ENCODE results near the gene ZNF267. TPM values are rescaled to one million over a fixed set of nuclear protein-coding genes. Genes with fewer than 3 reads are reported as not detected.

Gene ZNF267
- total and polyA plus RNA-seq, 2 of the 13 experiments (the other 11 are each of a cell fraction or from before 2014, with no cell fraction given) = 3.0 to 30.0 TPM

- in situ Hi-C loops (cut with HindIII; ENCODE audit: extremely low pct_ligation_motif_present, low pct_unique_long_range_greater_than_20kb) = loop anchor here (10.0 kb wide), 2 partner anchors 422 to 882 kb away; partner anchors contain the start of gene ARMC5
- DNase-seq (ENCODE audit: low spot score) = peak; percentile 87
- TF ChIP-seq NR2C2 (CRISPR knock-in tag; IDR thresholded peaks at IDR 0.05; ENCODE audit: borderline replicate concordance) = 0 out of 2 replicates have a peak, but pooled peaks have one; percentile 23
- no peak for TF ChIP-seq ZNF567 (CRISPR knock-in tag; IDR thresholded peaks at IDR 0.05; ENCODE audit: borderline replicate concordance)
- TF ChIP-seq, protein P1, sequence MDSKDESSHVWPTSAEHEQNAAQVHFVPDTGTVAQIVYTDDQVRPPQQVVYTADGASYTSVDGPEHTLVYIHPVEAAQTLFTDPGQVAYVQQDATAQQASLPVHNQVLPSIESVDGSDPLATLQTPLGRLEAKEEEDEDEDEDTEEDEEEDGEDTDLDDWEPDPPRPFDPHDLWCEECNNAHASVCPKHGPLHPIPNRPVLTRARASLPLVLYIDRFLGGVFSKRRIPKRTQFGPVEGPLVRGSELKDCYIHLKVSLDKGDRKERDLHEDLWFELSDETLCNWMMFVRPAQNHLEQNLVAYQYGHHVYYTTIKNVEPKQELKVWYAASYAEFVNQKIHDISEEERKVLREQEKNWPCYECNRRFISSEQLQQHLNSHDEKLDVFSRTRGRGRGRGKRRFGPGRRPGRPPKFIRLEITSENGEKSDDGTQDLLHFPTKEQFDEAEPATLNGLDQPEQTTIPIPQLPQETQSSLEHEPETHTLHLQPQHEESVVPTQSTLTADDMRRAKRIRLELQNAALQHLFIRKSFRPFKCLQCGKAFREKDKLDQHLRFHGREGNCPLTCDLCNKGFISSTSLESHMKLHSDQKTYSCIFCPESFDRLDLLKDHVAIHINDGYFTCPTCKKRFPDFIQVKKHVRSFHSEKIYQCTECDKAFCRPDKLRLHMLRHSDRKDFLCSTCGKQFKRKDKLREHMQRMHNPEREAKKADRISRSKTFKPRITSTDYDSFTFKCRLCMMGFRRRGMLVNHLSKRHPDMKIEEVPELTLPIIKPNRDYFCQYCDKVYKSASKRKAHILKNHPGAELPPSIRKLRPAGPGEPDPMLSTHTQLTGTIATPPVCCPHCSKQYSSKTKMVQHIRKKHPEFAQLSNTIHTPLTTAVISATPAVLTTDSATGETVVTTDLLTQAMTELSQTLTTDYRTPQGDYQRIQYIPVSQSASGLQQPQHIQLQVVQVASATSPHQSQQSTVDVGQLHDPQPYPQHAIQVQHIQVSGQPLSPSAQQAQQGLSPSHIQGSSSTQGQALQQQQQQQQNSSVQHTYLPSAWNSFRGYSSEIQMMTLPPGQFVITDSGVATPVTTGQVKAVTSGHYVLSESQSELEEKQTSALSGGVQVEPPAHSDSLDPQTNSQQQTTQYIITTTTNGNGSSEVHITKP (CRISPR knock-in tag; IDR thresholded peaks at IDR 0.05; ENCODE audit: low read depth) = peak; percentile 41; the same call in 1 of the 2 replicates
- TF ChIP-seq, protein P2, sequence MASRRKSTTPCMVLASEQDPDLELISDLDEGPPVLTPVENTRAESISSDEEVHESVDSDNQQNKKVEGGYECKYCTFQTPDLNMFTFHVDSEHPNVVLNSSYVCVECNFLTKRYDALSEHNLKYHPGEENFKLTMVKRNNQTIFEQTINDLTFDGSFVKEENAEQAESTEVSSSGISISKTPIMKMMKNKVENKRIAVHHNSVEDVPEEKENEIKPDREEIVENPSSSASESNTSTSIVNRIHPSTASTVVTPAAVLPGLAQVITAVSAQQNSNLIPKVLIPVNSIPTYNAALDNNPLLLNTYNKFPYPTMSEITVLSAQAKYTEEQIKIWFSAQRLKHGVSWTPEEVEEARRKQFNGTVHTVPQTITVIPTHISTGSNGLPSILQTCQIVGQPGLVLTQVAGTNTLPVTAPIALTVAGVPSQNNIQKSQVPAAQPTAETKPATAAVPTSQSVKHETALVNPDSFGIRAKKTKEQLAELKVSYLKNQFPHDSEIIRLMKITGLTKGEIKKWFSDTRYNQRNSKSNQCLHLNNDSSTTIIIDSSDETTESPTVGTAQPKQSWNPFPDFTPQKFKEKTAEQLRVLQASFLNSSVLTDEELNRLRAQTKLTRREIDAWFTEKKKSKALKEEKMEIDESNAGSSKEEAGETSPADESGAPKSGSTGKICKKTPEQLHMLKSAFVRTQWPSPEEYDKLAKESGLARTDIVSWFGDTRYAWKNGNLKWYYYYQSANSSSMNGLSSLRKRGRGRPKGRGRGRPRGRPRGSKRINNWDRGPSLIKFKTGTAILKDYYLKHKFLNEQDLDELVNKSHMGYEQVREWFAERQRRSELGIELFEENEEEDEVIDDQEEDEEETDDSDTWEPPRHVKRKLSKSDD (CRISPR knock-in tag; IDR thresholded peaks at IDR 0.05; ENCODE audit: low read depth) = no peak
- peak; percentile 64; the same call in 1 of the 2 replicates for TF ChIP-seq PHF21A (CRISPR knock-in tag; IDR thresholded peaks at IDR 0.05)
- TF ChIP-seq, protein P3, sequence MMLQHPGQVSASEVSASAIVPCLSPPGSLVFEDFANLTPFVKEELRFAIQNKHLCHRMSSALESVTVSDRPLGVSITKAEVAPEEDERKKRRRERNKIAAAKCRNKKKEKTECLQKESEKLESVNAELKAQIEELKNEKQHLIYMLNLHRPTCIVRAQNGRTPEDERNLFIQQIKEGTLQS (CRISPR knock-in tag; IDR thresholded peaks at IDR 0.05) = peak; percentile 70
- peak; percentile 86; the same call in 1 of the 2 replicates for TF ChIP-seq GFI1 (CRISPR knock-in tag; IDR thresholded peaks at IDR 0.05; ENCODE audit: borderline replicate concordance)
- peak; percentile 47; the same call in 1 of the 2 replicates for TF ChIP-seq PPARG (CRISPR knock-in tag; conservative IDR thresholded peaks at IDR 0.05)
- TF ChIP-seq ZSCAN9 (CRISPR knock-in tag; IDR thresholded peaks at IDR 0.05; ENCODE audit: borderline replicate concordance) = 0 out of 2 replicates have a peak, but pooled peaks have one; percentile 30
- TF ChIP-seq NFKBIZ (CRISPR knock-in tag; IDR thresholded peaks at IDR 0.05) = 0 out of 2 replicates have a peak, but pooled peaks have one; percentile 26
- TF ChIP-seq ZNF484 (CRISPR knock-in tag; IDR thresholded peaks at IDR 0.05; ENCODE audit: borderline replicate concordance, low read depth) = no peak
- TF ChIP-seq SAP130 (CRISPR knock-in tag; IDR thresholded peaks at IDR 0.05; ENCODE audit: low read depth) = peak; percentile 54
- no peak for TF ChIP-seq CREB1 (IDR thresholded peaks at IDR 0.05)
- TF ChIP-seq CREB1 (CRISPR knock-in tag; IDR thresholded peaks at IDR 0.05) = peak; percentile 51; the same call in 1 of the 2 replicates
- peak; percentile 54; the same call in 1 of the 2 replicates for TF ChIP-seq BCL6 (CRISPR knock-in tag; IDR thresholded peaks at IDR 0.05)
- TF ChIP-seq KAT8 (CRISPR knock-in tag; IDR thresholded peaks at IDR 0.05) = 0 out of 2 replicates have a peak, but pooled peaks have one; percentile 17
Measured at GRCh38 chr16:31876951-31877828, 3.6 kb downstream of the ZNF267 start.

More at GRCh38 chr16:31876951-31877828, 3.6 kb downstream of the ZNF267 start:
- WGBS (ENCODE audit: low lambda C conversion rate) = 30% methylated on average over 5 of the region's 5 CpGs
- FAIRE-seq = peak; percentile 94
- ChIA-PET POLR2A (interaction anchor here (0.9 to 1.8 kb wide), 4 partner anchors 9 to 418 kb away, joined by 3 to 9 read pairs (median 4); partner anchors contain the start of genes ARMC5 and RUSF1), CTCF (ENCODE audit: low intra/inter-chr PET ratio, low total read pairs) (no interaction called here)
- intact Hi-C loops (cut with micrococcal nuclease; ENCODE audit: unreplicated experiment) = no loop called here
- Histone ChIP-seq H3K79me2 (ENCODE audit: insufficient read depth, low read length) (peaks cover 84% of the 10 kb centered on the region), H3K27ac (ENCODE audit: extremely low read length, insufficient read depth, low read length) (peak overlapping the region; percentile 49), H4K20me1 (ENCODE audit: insufficient read depth, low read length) (0 out of 2 replicates have a peak, but pooled peaks cover 4% of the 10 kb centered on the region), H2AFZ (ENCODE audit: low read length) (no peak overlapping the region), H3K27me3 (ENCODE audit: control insufficient read depth in 1 of 2, insufficient read depth in 2 of 2, low read length in 2 of 2) (peaks cover 0 to 3% of the 10 kb centered on the region in 2 experiments; a peak in 1 of 5 replicates), H3K4me1 (ENCODE audit: insufficient read depth, low read length) (peaks cover 88% of the 10 kb centered on the region), H3K9ac (ENCODE audit: insufficient read depth, low read depth, low read length) (peak overlapping the region; percentile 7), H3K4me2 (ENCODE audit: low read depth, low read length) (peak overlapping the region; percentile 90), H3K4me3 (replicated peaks in 1 of 3; ENCODE audit: insufficient read depth in 1 of 3, low read depth in 2 of 3, low read length in 3 of 3) (peak overlapping the region in 2 of 3 experiments; percentile 5 to 26; a peak in 1 of 6 replicates), H3K36me3 (replicated peaks in 1 of 2; ENCODE audit: control insufficient read depth in 1 of 2, insufficient read depth in 2 of 2, low read length in 2 of 2) (peaks cover 0 to 6% of the 10 kb centered on the region in 2 experiments; a peak in 3 of 5 replicates), H3K9me3 (ENCODE audit: low read length) (no peaks in the 10 kb centered on the region)
- BruUV-seq (replicated peaks) = no TSS peak
- peak; percentile 28 for ATAC-seq
